ENCODE results near the gene INS. TPM values are rescaled to one million over a fixed set of nuclear protein-coding genes. Genes with fewer than 3 reads are reported as not detected.
A peak's percentile ranks its signal among the peaks of the same experiment; 100 is the strongest.

INS gene
- total RNA-seq, 1 donor from 2014 or later = not detected

- H3K27ac ChIP-seq (replicated peaks) = no peak overlapping the region
- H3K27me3 ChIP-seq (ENCODE audit: low read depth) = peaks cover 87% of the 10 kb centered on the region
- DNase-seq = no peak
- intact Hi-C loops (cut with micrococcal nuclease) = loop anchor here (10.0 kb wide), 1 partner anchor 708 kb away; no protein-coding TSS in a partner anchor
- H3K36me3 ChIP-seq = no peaks in the 10 kb centered on the region
- no peaks in the 10 kb centered on the region for H3K4me1 ChIP-seq
- no peaks in the 10 kb centered on the region for H3K9me3 ChIP-seq (replicated peaks)
- TF ChIP-seq CTCF (IDR thresholded peaks at IDR 0.05; ENCODE audit: borderline replicate concordance) = no peak
- H3K4me3 ChIP-seq = no peak overlapping the region
Observed at GRCh38 chr11:2187280-2187707, 26.3 kb upstream of the INS start.

GRCh38 chr11:2186669-2187279 is 25.8 kb upstream of the INS start:
- no peak for DNase-seq
- peaks cover 87% of the 10 kb centered on the region for H3K27me3 ChIP-seq (ENCODE audit: low read depth)
- no peaks in the 10 kb centered on the region for H3K9me3 ChIP-seq (replicated peaks)
- intact Hi-C loops (cut with micrococcal nuclease) = loop anchor here (10.0 kb wide), 1 partner anchor 708 kb away; no protein-coding TSS in a partner anchor
- no peaks in the 10 kb centered on the region for H3K36me3 ChIP-seq
- no peak overlapping the region for H3K4me3 ChIP-seq
- no peaks in the 10 kb centered on the region for H3K4me1 ChIP-seq
- H3K27ac ChIP-seq (replicated peaks) = no peak overlapping the region
- peak; percentile 71 for TF ChIP-seq CTCF (IDR thresholded peaks at IDR 0.05; ENCODE audit: borderline replicate concordance)

GRCh38 chr11:2185324-2186085 is 24.5 kb upstream of the INS start:
- Histone ChIP-seq H3K4me3 (no peak overlapping the region), H3K27ac (replicated peaks) (no peak overlapping the region), H3K27me3 (ENCODE audit: low read depth) (peaks cover 87% of the 10 kb centered on the region), H3K4me1 (no peaks in the 10 kb centered on the region), H3K9me3 (replicated peaks) (no peaks in the 10 kb centered on the region), H3K36me3 (no peaks in the 10 kb centered on the region)
- no peak for DNase-seq
- intact Hi-C loops (cut with micrococcal nuclease) = loop anchor here (10.0 kb wide), 1 partner anchor 709 kb away; no protein-coding TSS in a partner anchor
- no peak for TF ChIP-seq CTCF (IDR thresholded peaks at IDR 0.05; ENCODE audit: borderline replicate concordance)

GRCh38 chr11:2182692-2183474 is 21.9 kb upstream of the INS start:
- TF ChIP-seq CTCF (IDR thresholded peaks at IDR 0.05; ENCODE audit: borderline replicate concordance) = no peak
- intact Hi-C loops (cut with micrococcal nuclease) = loop anchor here (10.0 kb wide), 1 partner anchor 712 kb away; no protein-coding TSS in a partner anchor
- Histone ChIP-seq H3K27me3 (ENCODE audit: low read depth) (peaks cover 85% of the 10 kb centered on the region), H3K27ac (replicated peaks) (no peak overlapping the region), H3K9me3 (replicated peaks) (no peaks in the 10 kb centered on the region), H3K36me3 (no peaks in the 10 kb centered on the region), H3K4me1 (no peaks in the 10 kb centered on the region), H3K4me3 (no peak overlapping the region)
- DNase-seq = no peak

- Histone ChIP-seq H3K27me3 (ENCODE audit: low read depth) (peaks cover 88% of the 10 kb centered on the region), H3K4me1 (no peaks in the 10 kb centered on the region)
- TF ChIP-seq CTCF (IDR thresholded peaks at IDR 0.05; ENCODE audit: borderline replicate concordance) = no peak
Observed at GRCh38 chr11:2182075-2182474, 21.1 kb upstream of the INS start.

More at GRCh38 chr11:2182075-2182474, 21.1 kb upstream of the INS start:
- intact Hi-C loops (cut with micrococcal nuclease) = loop anchor here (10.0 kb wide), 1 partner anchor 713 kb away; no protein-coding TSS in a partner anchor
- Histone ChIP-seq H3K9me3 (replicated peaks) (no peaks in the 10 kb centered on the region), H3K27ac (replicated peaks) (no peak overlapping the region), H3K4me3 (no peak overlapping the region), H3K36me3 (no peaks in the 10 kb centered on the region)
- DNase-seq = no peak

All from left ventricle myocardium inferior (tissue), 1 donor.